ENCODE results near the gene MORC2.

DNA sequence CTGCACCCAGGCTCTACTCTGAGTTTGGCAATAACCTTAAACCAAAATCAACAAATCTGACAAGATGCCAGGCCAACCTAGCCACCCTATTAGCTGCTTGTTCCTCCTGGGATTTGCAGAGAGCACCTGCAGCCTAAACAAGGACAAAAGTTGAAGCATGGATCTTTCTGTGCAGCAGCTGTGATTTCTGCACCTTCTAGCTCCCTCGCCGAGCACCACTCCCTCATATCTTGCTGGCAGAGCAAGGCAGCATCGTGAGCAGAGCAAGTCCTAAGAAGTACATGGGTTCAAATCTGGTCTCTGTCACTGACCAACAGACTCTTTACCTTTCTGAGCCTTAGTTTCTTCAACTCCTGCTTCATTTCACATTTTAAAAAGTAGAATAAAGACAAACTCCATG lies 38.3 kb downstream of the MORC2 start:
- TF ChIP-seq, protein P1, sequence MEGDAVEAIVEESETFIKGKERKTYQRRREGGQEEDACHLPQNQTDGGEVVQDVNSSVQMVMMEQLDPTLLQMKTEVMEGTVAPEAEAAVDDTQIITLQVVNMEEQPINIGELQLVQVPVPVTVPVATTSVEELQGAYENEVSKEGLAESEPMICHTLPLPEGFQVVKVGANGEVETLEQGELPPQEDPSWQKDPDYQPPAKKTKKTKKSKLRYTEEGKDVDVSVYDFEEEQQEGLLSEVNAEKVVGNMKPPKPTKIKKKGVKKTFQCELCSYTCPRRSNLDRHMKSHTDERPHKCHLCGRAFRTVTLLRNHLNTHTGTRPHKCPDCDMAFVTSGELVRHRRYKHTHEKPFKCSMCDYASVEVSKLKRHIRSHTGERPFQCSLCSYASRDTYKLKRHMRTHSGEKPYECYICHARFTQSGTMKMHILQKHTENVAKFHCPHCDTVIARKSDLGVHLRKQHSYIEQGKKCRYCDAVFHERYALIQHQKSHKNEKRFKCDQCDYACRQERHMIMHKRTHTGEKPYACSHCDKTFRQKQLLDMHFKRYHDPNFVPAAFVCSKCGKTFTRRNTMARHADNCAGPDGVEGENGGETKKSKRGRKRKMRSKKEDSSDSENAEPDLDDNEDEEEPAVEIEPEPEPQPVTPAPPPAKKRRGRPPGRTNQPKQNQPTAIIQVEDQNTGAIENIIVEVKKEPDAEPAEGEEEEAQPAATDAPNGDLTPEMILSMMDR (optimal IDR thresholded peaks at IDR 0.05 in 1 of 3, IDR thresholded peaks at IDR 0.05 in 1 of 3, conservative IDR thresholded peaks at IDR 0.05 in 1 of 3; ENCODE audit: extremely low read depth in 1 of 3, insufficient read depth in 2 of 3, low read length in 3 of 3), result no peak
- no peak for TF ChIP-seq EZH2 (IDR thresholded peaks at IDR 0.05; ENCODE audit: low read length)
